Activated T-helper 17 cell treated with anti-CD3 and anti-CD28 coated beads, Interleukin-2, amount 50 U/mL, for 72 hours (primary cell): Measurements from ENCODE around the gene OCA2. TPM values are rescaled to one million over a fixed set of nuclear protein-coding genes. Genes with fewer than 3 reads are reported as not detected.
"Not testable (repeated sequence)": the region's sequence is repeated elsewhere in the genome, so short reads cannot be mapped to it uniquely, and the experiment has no call there.

Experiments used
- ATAC-seq: fragments of 150-1000 bp; cut with Tn5 transposase; replicated peaks from 2 replicates; pipeline ENCODE4 v1.10.0; 2021; ENCODE audit warnings: mild to moderate bottlenecking, moderate library complexity
- H3K27ac Mint-ChIP-seq: one replicate; pipeline ENCODE4 v1.8.0; 2022; ENCODE audit warnings: mixed read lengths
- H3K27me3 Mint-ChIP-seq: one replicate; pipeline ENCODE4 v1.8.0; 2022; ENCODE audit warnings: mixed read lengths
- H3K36me3 Mint-ChIP-seq: one replicate; pipeline ENCODE4 v1.8.0; 2022; ENCODE audit warnings: low read depth, mild to moderate bottlenecking, mixed read lengths
- H3K4me1 Mint-ChIP-seq: one replicate; pipeline ENCODE4 v1.8.0; 2022; ENCODE audit warnings: mixed read lengths
- H3K4me3 Mint-ChIP-seq: one replicate; pipeline ENCODE4 v1.8.0; 2022; ENCODE audit warnings: mild to moderate bottlenecking, mixed read lengths
- H3K9me3 Mint-ChIP-seq: one replicate; pipeline ENCODE4 v1.8.0; 2022; ENCODE audit warnings: mixed read lengths
- total RNA-seq, 2 donors: library from RNA; stranded (reverse); gene quantifications; one replicate each; pipeline ENCODE4 v1.2.3, GENCODE V29; 2022

Gene OCA2
- total RNA-seq, 2 donors from 2014 or later, result not detected

DNA sequence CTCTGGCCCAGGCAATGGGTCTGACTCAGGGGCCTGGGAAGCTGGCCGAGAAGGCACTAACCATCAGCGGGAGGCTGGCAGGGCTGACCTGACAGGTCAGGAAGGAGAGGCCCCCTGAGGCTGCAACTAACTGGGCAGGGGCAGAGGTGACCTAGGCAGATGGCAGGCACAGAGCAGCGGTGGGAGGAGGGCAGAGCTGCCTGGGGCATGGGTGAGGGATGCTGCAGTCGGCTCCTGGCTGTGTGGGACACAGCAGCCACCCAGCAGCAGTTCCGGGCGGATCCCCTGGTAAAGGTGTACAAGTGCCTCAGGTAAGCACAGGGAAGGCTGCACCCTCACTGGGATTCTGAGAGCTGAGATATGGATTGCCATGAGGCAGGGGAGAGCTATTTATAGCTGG is 236.1 kb downstream of the OCA2 start:
- Mint-ChIP-seq H3K4me3 (no peak overlapping the region), H3K36me3 (no peaks in the 10 kb centered on the region), H3K27ac (no peak overlapping the region), H3K4me1 (no peaks in the 10 kb centered on the region), H3K27me3 (no peaks in the 10 kb centered on the region), H3K9me3 (peaks cover 16% of the 10 kb centered on the region)
- ATAC-seq, result no peak

- H3K27me3 Mint-ChIP-seq, result no peaks in the 10 kb centered on the region
- ATAC-seq, result no peak
- no peaks in the 10 kb centered on the region for H3K4me1 Mint-ChIP-seq
- H3K27ac Mint-ChIP-seq, result no peak overlapping the region
- H3K9me3 Mint-ChIP-seq, result peaks cover 20% of the 10 kb centered on the region
- no peaks in the 10 kb centered on the region for H3K36me3 Mint-ChIP-seq
- no peak overlapping the region for H3K4me3 Mint-ChIP-seq
Measured at GRCh38 chr15:27861171-27861570, 237.9 kb downstream of the OCA2 start.

DNA sequence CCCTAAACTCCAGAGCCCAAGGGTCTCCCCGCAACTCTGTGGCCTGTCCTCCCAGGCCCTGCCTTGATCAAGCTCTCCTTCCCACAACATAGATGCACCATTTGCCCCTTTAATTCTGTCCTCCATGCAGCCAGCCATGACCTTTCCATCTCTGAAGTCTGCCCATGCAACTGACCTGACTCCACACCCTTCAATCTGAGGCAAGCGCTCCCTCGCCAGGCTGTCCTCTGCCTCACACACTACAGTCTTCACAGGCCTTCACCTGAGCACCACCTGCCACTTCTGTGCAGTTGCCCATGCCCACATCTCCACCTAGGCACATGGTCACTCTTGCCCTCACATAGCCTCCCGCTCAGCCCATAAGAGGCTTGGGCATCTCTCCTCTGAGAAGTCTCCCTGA is 244.0 kb downstream of the OCA2 start:
- Mint-ChIP-seq H3K27me3 (no peaks in the 10 kb centered on the region), H3K4me3 (no peak overlapping the region), H3K4me1 (no peaks in the 10 kb centered on the region), H3K36me3 (no peaks in the 10 kb centered on the region), H3K27ac (no peak overlapping the region), H3K9me3 (peaks cover 10% of the 10 kb centered on the region)
- no peak for ATAC-seq

- no peak overlapping the region for H3K4me3 Mint-ChIP-seq
- no peaks in the 10 kb centered on the region for H3K36me3 Mint-ChIP-seq
- no peaks in the 10 kb centered on the region for H3K4me1 Mint-ChIP-seq
- no peaks in the 10 kb centered on the region for H3K27me3 Mint-ChIP-seq
- ATAC-seq, result no peak
- H3K27ac Mint-ChIP-seq, result no peak overlapping the region
- peaks cover 10% of the 10 kb centered on the region for H3K9me3 Mint-ChIP-seq
Measured at GRCh38 chr15:27854601-27855000, 244.5 kb downstream of the OCA2 start.

DNA sequence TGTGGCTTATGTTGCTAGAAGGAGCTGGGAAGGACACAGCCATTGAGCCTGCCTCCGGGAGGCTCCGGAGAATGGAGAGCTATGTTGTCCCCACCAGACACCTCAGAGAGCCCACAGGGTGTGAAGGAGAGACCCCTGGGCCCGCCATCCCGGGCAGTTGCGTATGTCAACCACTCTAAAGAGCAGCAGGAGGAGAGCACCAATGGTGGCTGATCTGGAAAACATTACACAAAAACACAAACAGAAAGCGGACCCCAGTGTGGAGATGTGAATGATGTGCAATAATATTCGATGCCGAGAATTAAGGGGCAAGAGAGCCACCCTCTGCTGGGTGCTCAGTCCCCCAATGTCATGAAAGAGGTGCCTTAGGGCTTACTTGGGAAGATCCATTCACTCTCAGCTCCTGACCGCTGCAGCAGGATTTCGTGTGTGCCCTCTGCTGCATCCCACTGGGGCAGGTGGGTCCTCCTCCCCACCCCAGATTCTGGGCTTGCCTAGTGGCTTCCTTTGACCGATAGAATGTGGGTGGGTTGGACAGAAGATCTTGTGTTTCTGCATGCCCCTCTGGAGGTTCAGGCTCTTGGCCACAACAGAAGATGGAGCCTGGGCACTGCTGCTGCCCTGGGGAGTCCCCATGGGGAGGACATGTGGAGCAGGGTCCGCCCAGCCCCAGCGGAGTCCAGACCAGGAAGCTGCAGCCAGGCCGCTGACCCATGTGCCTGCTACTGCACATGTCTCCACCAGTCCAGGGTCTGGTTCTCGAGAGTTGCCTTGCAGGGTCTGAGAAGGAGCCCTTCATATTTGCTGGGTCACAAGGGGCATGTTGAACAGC is 245.3 kb downstream of the OCA2 start:
- Mint-ChIP-seq H3K4me1 (no peaks in the 10 kb centered on the region), H3K9me3 (peaks cover 15% of the 10 kb centered on the region), H3K27me3 (no peaks in the 10 kb centered on the region), H3K4me3 (no peak overlapping the region), H3K36me3 (no peaks in the 10 kb centered on the region), H3K27ac (no peak overlapping the region)
- no peak for ATAC-seq

DNA sequence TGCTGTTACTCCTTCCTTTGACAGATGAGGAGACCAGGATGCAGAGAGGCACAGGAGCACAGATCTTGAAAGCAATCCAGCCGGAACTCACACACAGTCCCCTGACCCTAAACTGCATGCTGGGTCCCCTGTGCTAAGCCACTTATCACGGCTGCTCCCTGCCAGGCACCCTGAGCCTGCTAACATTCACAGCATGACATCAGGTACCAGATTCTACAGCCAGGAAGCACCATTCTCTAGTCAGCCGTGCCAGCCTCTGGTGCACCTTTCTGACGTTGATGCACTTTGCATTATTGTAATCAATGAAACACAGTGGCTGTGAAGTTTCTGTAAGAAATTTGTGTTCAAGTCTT is 247.3 kb downstream of the OCA2 start:
- no peak for ATAC-seq
- H3K4me3 Mint-ChIP-seq, result no peak overlapping the region

GRCh38 chr15:27850981-27851857 is 247.9 kb downstream of the OCA2 start:
- ATAC-seq, result no peak
- H3K27me3 Mint-ChIP-seq, result no peaks in the 10 kb centered on the region
- no peaks in the 10 kb centered on the region for H3K36me3 Mint-ChIP-seq
- H3K4me3 Mint-ChIP-seq, result no peak overlapping the region
- H3K9me3 Mint-ChIP-seq, result peaks cover 12% of the 10 kb centered on the region
- H3K27ac Mint-ChIP-seq, result no peak overlapping the region
- H3K4me1 Mint-ChIP-seq, result no peaks in the 10 kb centered on the region

More for the DNA sequence above, 247.3 kb downstream of the OCA2 start:
- no peaks in the 10 kb centered on the region for H3K27me3 Mint-ChIP-seq
- peaks cover 12% of the 10 kb centered on the region for H3K9me3 Mint-ChIP-seq
- no peak overlapping the region for H3K27ac Mint-ChIP-seq
- H3K4me1 Mint-ChIP-seq, result no peaks in the 10 kb centered on the region
- H3K36me3 Mint-ChIP-seq, result no peaks in the 10 kb centered on the region

GRCh38 chr15:27850050-27850449 is 249.1 kb downstream of the OCA2 start:
- no peak overlapping the region for H3K4me3 Mint-ChIP-seq
- no peaks in the 10 kb centered on the region for H3K4me1 Mint-ChIP-seq
- no peaks in the 10 kb centered on the region for H3K27me3 Mint-ChIP-seq
- ATAC-seq, result no peak
- no peaks in the 10 kb centered on the region for H3K36me3 Mint-ChIP-seq
- H3K9me3 Mint-ChIP-seq, result peaks cover 12% of the 10 kb centered on the region
- H3K27ac Mint-ChIP-seq, result no peak overlapping the region

- H3K4me1 Mint-ChIP-seq, ATAC-seq, H3K4me3 Mint-ChIP-seq, H3K27ac Mint-ChIP-seq, H3K36me3 Mint-ChIP-seq, H3K27me3 Mint-ChIP-seq: not testable (repeated sequence)
- peaks cover 12% of the 10 kb centered on the region for H3K9me3 Mint-ChIP-seq
Measured at GRCh38 chr15:27848936-27849335, 250.2 kb downstream of the OCA2 start.

DNA sequence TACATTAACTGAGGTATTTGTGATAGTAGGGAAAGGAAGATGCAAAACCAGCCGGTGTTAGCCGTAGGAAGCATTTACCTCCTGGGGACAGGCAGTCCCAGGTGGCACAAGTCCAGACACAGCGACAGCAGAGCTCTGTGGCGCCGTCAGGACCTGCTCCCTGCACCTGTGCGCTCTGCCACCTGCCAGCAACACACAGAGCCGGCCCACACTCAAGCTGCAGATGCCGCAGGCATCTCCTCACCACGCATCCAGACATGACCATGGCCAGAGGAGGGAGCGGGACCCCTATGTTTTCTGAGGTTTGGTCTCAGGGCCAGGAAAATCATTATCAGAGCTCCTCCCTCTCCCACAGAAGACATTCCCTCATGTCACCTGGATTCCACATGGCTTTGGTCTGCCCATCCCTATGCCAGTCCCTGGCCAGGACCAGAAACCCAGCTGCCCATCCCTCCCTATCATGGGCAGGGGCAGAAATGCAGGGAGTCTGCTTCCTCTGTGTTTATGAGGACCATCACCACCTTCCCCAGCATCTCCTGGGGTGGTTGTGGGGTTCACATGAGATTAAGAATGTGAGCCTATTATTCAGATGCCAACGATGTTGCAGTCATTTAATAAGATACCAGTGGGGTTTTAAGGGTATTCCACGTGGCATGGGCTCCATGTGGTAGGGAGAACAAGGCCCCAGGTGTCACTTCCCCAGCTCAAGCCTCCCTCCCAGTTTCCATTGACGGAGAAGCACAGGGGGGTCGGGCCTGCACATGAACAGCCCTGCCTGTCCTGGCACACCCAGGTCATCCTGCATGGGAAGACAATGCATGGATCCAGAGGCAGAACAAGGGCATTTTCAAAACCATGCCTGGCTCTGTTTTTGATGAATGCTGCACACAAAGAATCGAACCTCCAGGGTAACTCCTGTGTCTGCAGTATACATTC is 251.1 kb downstream of the OCA2 start:
- H3K27me3 Mint-ChIP-seq, result no peaks in the 10 kb centered on the region
- no peaks in the 10 kb centered on the region for H3K36me3 Mint-ChIP-seq
- H3K4me3 Mint-ChIP-seq, result no peak overlapping the region
- no peaks in the 10 kb centered on the region for H3K4me1 Mint-ChIP-seq
- H3K9me3 Mint-ChIP-seq, result peaks cover 12% of the 10 kb centered on the region
- ATAC-seq, result no peak
- H3K27ac Mint-ChIP-seq, result no peak overlapping the region

- Mint-ChIP-seq H3K4me3 (no peak overlapping the region), H3K9me3 (peaks cover 12% of the 10 kb centered on the region), H3K36me3 (no peaks in the 10 kb centered on the region), H3K4me1 (no peaks in the 10 kb centered on the region), H3K27ac (no peak overlapping the region), H3K27me3 (no peaks in the 10 kb centered on the region)
- no peak for ATAC-seq
Measured at GRCh38 chr15:27846722-27847395, 252.3 kb downstream of the OCA2 start.

DNA sequence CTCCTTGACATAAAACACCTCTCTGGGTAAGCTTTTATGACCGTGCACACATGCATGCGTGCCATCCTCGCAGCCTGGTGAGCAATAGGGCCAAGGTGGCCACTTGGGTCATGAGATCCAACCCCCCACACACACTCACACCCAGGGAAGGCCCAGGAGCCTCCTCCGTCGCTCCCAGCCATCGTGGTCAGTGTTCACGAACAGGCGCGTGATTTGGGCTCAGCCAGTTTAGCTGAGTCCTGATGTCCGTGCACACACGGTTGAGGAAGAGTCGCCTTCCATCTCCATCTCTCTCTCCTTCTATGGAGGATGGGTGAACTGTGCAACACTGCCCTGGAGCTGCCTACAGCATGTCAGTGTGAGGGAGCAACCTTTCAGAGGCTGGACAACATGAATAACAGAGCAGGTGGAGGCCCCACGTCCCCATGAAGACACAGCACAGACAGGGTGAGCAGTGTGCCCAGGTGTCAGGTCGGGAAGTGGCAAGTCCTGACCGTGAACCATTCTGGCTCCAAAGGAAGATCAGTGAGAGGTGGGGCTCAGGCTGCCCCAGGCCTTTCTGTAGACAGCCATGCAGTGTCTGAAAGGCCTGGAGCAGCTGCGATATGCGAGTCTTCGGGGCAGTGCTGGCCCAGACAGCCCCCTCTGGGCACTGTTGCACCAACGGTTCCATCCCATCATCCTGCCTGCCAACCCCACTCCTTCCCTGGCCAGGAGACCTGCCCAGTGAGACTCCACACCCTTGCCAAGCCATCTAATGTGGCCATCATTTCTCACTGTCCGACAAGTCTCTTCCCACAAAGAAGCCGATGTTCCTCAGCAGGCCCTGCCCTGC is 253.4 kb downstream of the OCA2 start:
- Mint-ChIP-seq H3K9me3 (peaks cover 7% of the 10 kb centered on the region), H3K27ac (no peak overlapping the region), H3K36me3 (no peaks in the 10 kb centered on the region), H3K4me3 (no peak overlapping the region), H3K4me1 (no peaks in the 10 kb centered on the region), H3K27me3 (no peaks in the 10 kb centered on the region)
- no peak for ATAC-seq

GRCh38 chr15:27844018-27844666 is 255.0 kb downstream of the OCA2 start:
- H3K27ac Mint-ChIP-seq, result no peak overlapping the region
- H3K4me1 Mint-ChIP-seq, result no peaks in the 10 kb centered on the region
- H3K36me3 Mint-ChIP-seq, result no peaks in the 10 kb centered on the region
- H3K27me3 Mint-ChIP-seq, result no peaks in the 10 kb centered on the region
- ATAC-seq, result no peak
- no peak overlapping the region for H3K4me3 Mint-ChIP-seq
- peaks cover 2% of the 10 kb centered on the region for H3K9me3 Mint-ChIP-seq
